Measurements from ENCODE around the gene AEN.

DNA sequence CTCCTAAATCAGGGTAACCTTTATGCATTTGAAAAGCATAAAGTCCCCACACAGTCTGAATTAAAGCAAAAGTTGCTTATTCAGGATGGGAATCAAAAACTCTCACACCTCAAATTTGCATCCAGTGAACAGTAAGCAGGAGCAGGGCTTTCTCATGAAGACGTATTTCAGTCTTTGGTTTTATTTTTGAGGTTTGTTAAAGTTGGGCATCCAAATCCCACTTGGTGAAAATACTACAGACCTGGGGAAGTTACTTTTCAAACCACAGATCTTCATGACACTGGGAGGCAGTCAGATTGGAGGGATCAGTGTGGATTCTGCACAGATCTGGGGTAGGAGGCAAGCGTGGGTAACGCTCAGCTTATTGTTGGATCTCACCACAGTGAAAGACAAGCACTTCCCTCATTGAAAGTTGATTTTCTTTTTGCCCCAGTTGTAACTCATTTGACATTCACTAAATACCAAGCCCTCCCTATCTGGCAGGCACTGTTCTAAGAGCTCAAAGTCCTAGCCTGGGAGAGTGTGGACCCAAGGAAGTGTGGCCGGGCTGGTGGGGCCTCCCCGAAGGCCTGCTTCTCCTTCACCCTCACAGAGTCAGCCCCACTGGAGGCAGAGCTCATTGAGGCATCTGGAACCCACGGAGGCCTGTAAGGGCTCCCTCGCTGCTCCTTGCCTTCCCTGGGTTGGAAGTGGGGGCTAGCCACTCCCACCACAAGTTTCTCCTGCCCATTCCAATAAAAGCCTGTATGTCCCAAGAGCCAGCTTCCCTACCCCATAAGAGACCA, 16.9 kb downstream of the AEN start:
- TF ChIP-seq YY1 (IDR thresholded peaks at IDR 0.05; ENCODE audit: extremely low read depth, insufficient replicate concordance, low read depth, low read length): no peak
- no peak for TF ChIP-seq CTCF (IDR thresholded peaks at IDR 0.05 in 2 of 3, conservative IDR thresholded peaks at IDR 0.05 in 1 of 3; ENCODE audit: borderline replicate concordance in 1 of 3, insufficient read depth in 1 of 3, low read depth in 2 of 3, low read length in 2 of 3)
- no peak for TF ChIP-seq ELF1 (IDR thresholded peaks at IDR 0.05; ENCODE audit: borderline replicate concordance, low read depth)
- no peak for TF ChIP-seq POLR2A (IDR thresholded peaks at IDR 0.05; ENCODE audit: borderline replicate concordance, extremely low read depth, insufficient read depth, insufficient read length)
- TF ChIP-seq EZH2 (IDR thresholded peaks at IDR 0.05): no peak
- TF ChIP-seq SP1 (IDR thresholded peaks at IDR 0.05; ENCODE audit: low read depth): no peak
- TF ChIP-seq CBX3 (IDR thresholded peaks at IDR 0.05; ENCODE audit: low read depth): no peak
- no peak for TF ChIP-seq EGR1 (IDR thresholded peaks at IDR 0.05; ENCODE audit: low read depth)
- TF ChIP-seq POLR2AphosphoS5 (IDR thresholded peaks at IDR 0.05; ENCODE audit: low read depth, low read length): no peak
- no peak for TF ChIP-seq ZNF274 (IDR thresholded peaks at IDR 0.05; ENCODE audit: low read depth, low read length)
- TF ChIP-seq TCF7L2 (IDR thresholded peaks at IDR 0.05; ENCODE audit: borderline replicate concordance, extremely low read depth, insufficient read depth, insufficient read length): no peak
- TF ChIP-seq EZH2phosphoT487 (IDR thresholded peaks at IDR 0.05; ENCODE audit: borderline replicate concordance): no peak
- no peak for TF ChIP-seq REST (IDR thresholded peaks at IDR 0.05; ENCODE audit: low read depth)
